GM12873 (cell line): ENCODE measurements around the gene AKAP6.

Experiments
- CTCF ChIP-seq: IDR thresholded peaks from 2 replicates; pipeline ENCODE4 v1.5.1; 2012; ENCODE audit warnings: low read depth, mild to moderate bottlenecking, moderate library complexity, low read length, control low read depth; ENCODE audit not compliant: insufficient read depth; ENCODE audit errors: missing control alignments

AKAP6 gene

DNA sequence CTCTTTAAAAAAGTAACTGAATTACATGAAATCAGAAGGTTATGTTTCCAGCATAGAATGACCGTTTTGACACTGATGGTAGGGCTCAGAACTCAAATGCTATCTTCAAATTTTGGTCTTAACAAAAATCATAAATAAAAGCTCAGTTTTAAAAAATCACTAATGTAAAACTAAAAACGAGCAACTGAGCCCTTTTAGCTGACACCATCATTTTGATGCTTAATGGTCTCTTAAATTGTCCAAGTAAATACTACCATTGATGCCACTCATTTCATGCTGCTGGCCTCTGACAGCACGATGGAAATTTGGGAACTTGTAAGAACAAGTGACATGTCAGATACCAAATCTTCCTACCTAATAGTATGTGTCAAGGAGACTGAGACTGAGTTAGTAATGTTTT is 205.0 kb downstream of the AKAP6 start:
- TF ChIP-seq CTCF, result no peak

GRCh38 chr14:32536175-32536574 is 207.1 kb downstream of the AKAP6 start:
- no peak for TF ChIP-seq CTCF

GRCh38 chr14:32537166-32537565 is 208.1 kb downstream of the AKAP6 start:
- no peak for TF ChIP-seq CTCF

- TF ChIP-seq CTCF, result no peak
Measured at GRCh38 chr14:32542507-32542906, 213.4 kb downstream of the AKAP6 start.

GRCh38 chr14:32545095-32545494 is 216.0 kb downstream of the AKAP6 start:
- no peak for TF ChIP-seq CTCF

- TF ChIP-seq CTCF, result no peak
Measured at GRCh38 chr14:32545506-32546210, 216.6 kb downstream of the AKAP6 start.

GRCh38 chr14:32546246-32546645 is 217.1 kb downstream of the AKAP6 start:
- no peak for TF ChIP-seq CTCF
